Aorta (tissue), 4 donors: ENCODE measurements around the gene KIN. TPM values are rescaled to one million over a fixed set of nuclear protein-coding genes. Genes with fewer than 3 reads are reported as not detected.

ENCODE experiments used
- polyA plus RNA-seq, 2 donors: library from polyadenylated mRNA; stranded (reverse); fragments of 200-250 nt; gene quantifications; one replicate each; pipeline ENCODE4 v1.2.3, GENCODE V29; 2013
- total RNA-seq, 2 donors: library from RNA; stranded (reverse); fragmentation: NEBNext Ultra II Directional; extraction: Animal tissue kit (Norgen Biotek cat#: 25700); gene quantifications; one replicate each; pipeline ENCODE4 v1.2.1, GENCODE V29; 2021
- donor health status: healthy with polysubstance abuse.
- donor health status: Bipolar disorder and iron deficiency.
- donor health status: DM: no; HTN: no; CAD: no.
- donor health status: DM: yes; HTN: yes; CAD: no.

Gene KIN
- total and polyA plus RNA-seq, 4 donors, result 2.3 to 13.4 (median 11.3) TPM

Other genes with a start within 250 kb of the KIN start
- 10 to 100 TPM; 23.3 to 45.0 TPM for gene ITIH5, start 121.0 kb downstream of the KIN start, total RNA-seq
- gene ITIH5, start 121.0 kb downstream of the KIN start, polyA plus RNA-seq, result 1 to 10 TPM; 3.8 to 9.1 TPM
- gene ITIH2, start 84.7 kb downstream of the KIN start, total RNA-seq, result under 1 TPM; 0.10 to 0.48 TPM
- not detected for gene ITIH2, start 84.7 kb downstream of the KIN start, polyA plus RNA-seq
- 100 to 1,000 TPM; 133 to 137 TPM for gene ATP5F1C, start 184 bp upstream of the KIN start, total RNA-seq
- 100 to 1,000 TPM; 212 to 306 TPM for gene ATP5F1C, start 184 bp upstream of the KIN start, polyA plus RNA-seq
- gene TAF3, start 30.5 kb upstream of the KIN start, total RNA-seq, result 10 to 100 TPM; 10.5 to 11.4 TPM
- 1 to 10 TPM; 3.4 to 6.7 TPM for gene TAF3, start 30.5 kb upstream of the KIN start, polyA plus RNA-seq